HG03565 (cell line): Measurements from ENCODE around the gene MATR3.
"Not testable (repeated sequence)": the region's sequence is repeated elsewhere in the genome, so short reads cannot be mapped to it uniquely, and the experiment has no call there.

Experiments used
- ATAC-seq: cut with Tn5 transposase; IDR thresholded peaks from one replicate; pipeline ENCODE4 v1.9.1; 2021; ENCODE audit warnings: mild to moderate bottlenecking, moderate library complexity; ENCODE audit not compliant: unreplicated experiment

Gene MATR3

GRCh38 chr5:139295346-139296057 lies 2.0 kb downstream of the MATR3 start:
- no peak for ATAC-seq

GRCh38 chr5:139296198-139296597 lies 2.7 kb downstream of the MATR3 start:
- ATAC-seq, result no peak

- ATAC-seq, result no peak
These were observed 3.4 kb downstream of the MATR3 start for GRCh38 chr5:139296862-139297326.

- ATAC-seq, result no peak
These were observed 4.0 kb downstream of the MATR3 start for GRCh38 chr5:139297439-139298133.

DNA sequence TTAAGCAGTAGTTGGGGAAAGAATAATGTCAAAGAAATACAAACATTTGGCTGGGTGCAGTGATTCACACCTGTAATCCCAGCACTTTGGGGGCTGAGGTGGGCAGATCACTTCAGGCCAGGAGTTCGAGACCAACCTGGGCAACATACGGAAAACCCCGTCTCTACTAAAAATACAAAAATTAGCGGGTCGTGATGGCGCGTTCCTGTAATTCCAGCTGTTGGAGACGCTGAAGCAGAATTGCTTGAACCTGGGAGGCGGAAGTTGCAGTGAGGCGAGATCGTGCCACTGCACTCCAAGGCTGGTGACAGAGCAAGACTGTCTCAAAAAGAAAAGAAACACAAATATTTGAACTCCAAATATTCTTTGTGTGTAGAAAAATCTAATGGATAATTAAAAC lies 4.7 kb downstream of the MATR3 start:
- ATAC-seq, result no peak

GRCh38 chr5:139299486-139299885 lies 5.9 kb downstream of the MATR3 start:
- no peak for ATAC-seq

- no peak for ATAC-seq
These were observed 8.4 kb downstream of the MATR3 start for GRCh38 chr5:139301808-139302499.

GRCh38 chr5:139304391-139305324 lies 11.1 kb downstream of the MATR3 start:
- no peak for ATAC-seq

DNA sequence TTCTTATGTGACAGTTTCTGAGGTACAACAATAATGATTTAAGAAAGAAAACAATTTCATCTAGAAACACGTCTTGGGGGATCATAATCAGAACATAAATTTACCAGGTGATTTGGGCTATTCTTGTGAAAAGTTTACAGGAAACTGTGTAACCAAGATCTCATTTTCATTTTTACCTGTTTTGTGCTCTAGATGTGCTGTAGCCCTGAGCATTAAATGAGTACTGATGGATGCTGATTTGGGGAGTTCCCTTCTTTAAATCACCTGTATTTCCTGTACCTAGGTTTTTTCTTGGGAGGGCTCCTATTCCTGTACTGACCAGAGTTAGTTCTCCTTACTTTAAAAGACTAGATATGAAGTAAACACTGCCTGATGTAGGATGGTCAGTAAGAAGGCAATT lies 12.7 kb downstream of the MATR3 start:
- no peak for ATAC-seq

DNA sequence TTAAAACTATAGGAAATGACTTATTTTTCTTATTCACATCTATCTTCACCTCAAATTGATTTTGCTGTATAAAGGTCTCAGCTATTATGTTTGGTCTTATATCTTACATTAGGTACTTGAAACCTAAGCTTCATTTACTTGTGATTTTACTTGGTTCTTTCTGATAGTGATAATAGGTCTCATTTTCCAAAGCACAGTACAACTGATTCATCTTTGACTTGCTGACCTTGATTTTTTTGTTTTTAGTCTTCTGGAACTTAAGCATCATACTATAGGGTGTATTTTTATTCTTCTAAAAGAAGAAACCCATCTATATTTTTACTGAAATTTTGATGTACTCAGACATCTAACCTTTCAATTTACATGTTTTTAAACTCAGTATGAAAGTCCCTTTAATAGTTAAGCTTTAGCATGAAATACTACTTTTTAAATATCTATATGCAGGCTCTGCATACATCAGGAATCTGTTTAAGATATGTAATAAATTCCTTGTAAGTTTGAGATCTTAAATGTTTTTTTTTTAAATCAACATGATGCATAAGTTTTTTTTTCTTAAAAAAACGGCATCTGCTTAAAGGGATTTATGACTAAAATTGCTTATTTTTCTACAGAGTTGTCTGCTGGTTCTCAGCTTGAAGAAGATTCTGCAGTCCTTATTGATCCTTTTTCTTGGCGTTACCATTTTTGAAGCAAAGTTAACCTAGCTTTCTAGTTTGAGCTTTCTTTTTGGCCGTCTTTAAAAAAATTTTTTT lies 13.3 kb downstream of the MATR3 start:
- ATAC-seq, result no peak

- ATAC-seq, result no peak
These were observed 15.3 kb downstream of the MATR3 start for GRCh38 chr5:139308797-139309196.

DNA sequence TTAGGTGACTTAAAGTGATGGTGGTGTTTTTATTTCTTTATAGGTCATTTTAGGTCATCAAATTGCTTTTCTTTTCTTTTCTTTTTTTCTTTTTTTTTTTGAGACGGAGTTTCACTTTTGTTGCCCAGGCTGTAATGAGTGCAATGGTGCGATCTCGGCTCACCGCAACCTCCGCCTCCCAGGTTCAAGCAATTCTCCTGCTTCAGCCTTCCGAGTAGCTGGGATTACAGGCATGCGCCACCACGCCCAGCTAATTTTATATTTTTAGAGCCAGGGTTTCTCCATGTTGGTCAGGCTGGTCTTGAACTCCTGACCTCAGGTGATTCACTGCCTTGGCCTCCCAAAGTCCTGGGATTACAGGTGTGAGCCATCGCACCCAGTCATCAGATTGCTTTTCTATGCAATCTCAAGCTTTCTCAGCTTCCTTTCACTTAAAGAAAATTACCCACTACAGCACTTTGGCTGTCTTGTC lies 17.2 kb downstream of the MATR3 start:
- ATAC-seq, result not testable (repeated sequence)

DNA sequence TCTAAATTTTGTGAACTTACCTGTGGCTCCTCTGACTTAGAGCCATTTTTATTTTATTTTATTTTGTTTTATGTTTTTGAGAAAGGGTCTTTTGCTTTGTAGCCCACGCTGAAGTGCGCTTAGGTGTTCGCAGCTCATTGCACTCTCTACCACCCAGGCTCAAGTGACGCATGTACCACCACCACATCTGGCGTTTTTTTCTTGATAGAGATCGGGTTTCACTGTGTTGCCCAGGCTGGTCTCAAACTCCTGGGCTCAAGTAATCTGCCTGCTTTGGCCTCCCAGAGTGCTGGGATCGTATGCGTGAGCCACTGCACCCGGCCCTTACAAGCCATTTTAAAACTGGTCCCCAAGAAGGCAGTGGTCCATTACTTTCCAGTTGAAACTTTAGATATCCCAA lies 18.5 kb downstream of the MATR3 start:
- ATAC-seq, result no peak

DNA sequence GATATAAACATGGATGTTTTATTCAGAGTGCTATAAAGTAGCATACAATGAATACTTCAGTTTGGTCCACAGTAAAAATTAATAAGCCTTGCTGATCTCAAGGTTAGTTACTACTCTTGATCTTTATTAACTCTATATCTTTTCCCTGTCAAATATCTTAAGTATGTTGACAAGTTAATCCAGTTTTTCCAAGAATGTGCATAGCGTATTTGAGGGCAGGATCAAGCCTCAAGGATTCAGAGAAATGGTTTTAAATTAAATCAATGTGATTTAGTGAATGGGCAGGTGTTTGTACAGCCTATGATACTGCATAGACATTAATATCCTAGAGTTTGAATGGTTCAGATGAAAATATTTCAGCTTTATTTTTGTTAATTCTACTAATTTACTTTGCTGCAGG lies 20.7 kb downstream of the MATR3 start:
- ATAC-seq, result no peak

- ATAC-seq, result no peak
These were observed 21.6 kb downstream of the MATR3 start for GRCh38 chr5:139315056-139315615.

DNA sequence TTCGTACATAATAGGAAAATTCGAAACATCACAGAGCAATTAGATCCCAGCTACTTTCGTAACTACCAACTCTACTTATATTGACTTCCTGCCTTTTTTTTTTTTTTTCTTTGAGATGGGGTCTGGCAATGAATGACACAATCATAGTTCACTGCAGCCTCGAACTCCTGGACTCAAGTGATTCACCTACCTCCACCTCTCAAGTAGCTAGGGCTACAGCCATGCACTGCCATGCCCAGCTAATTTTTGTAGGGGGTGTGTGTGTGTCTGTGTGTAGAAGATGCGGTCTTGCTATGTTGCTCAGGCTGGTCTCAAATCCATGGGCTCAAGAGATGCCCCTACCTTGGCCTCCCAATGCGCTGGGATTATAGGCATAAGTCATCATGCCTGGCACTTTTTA lies 42.3 kb downstream of the MATR3 start:
- ATAC-seq, result no peak

GRCh38 chr5:139340051-139340450 lies 46.5 kb downstream of the MATR3 start:
- no peak for ATAC-seq

DNA sequence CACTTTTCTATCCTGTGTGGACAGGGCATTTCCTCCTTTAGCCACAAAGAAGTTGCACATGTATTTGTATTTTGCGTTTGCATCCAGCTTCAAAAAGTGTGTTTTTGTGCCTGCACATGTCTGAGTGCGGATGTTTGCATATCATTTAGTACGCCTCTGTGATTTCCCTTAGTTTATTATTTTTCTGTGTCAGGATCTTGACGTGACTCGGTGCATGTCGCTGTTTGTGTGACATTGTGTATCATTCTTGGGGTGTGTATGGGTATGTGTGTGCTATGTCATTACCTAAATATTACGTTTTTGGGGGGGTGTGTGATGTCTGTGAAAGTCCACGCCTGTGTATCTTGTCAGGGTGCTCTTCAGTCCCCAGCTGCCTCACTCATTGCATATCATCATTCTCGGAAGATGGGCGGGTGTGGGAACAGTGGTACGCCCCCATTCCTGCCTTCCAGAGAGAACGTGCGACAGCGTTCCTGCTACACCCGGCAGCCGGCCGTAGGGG lies 47.7 kb downstream of the MATR3 start:
- ATAC-seq, result no peak

DNA sequence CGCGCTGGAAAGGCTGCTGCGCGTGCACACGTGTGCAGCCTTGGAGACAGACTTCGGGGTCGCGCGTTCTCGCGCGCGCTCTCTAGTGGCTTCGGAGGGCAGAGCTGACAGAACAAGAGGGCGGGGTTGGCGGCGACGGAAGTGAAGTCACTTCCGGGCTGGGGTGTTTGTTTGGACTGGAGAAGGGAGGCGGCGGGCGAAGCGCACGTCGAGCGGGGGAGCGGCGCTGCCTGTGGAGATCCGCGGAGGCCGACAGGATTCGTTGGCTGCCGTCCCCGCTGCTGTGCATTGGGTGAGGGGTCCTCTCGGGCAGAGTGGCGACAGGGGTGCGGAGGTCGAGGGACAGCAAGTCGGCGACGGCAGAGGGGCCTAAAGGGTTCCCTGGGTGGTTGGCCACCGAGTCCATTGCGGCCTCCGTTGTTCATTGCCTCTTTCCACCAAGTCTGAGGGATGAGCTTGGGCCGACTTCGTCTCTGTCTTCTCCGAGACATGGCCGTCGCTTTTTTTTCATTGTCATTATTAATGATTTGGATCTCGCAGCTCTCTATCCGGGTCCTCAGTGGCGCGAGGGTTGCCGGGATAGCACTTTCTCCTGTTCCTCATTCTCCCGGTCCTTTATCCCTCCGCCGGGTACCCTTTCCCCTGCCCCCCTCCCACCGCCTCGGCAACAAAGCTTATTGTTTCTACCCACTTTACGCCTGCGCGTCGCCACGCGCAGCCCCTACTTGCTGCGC lies 48.3 kb downstream of the MATR3 start, which contains the start of gene PAIP2:
TSS of gene PAIP2 (plus strand) at position 166 of the 734 bp plus-strand sequence. CDS start 21,931 bp downstream, outside the sequence.
- peak; percentile 86 for ATAC-seq
